H1 (cell line): ENCODE data around the gene ADGRG2. TPM values are rescaled to one million over a fixed set of nuclear protein-coding genes. Genes with fewer than 3 reads are reported as not detected.

Source experiments
- CTCF ChIA-PET: fragments of 300-600 bp; sonication (Branson Sonifier 250); formaldehyde crosslinking; loops from one replicate; lab custom pipeline; 2021; ENCODE audit not compliant: partially characterized antibody; lab: Charles Lee
- POLR2A ChIA-PET: fragments of 300-600 bp; sonication (Branson Sonifier 250); formaldehyde crosslinking; loops from one replicate; lab custom pipeline; 2021; ENCODE audit warnings: inconsistent platforms; ENCODE audit not compliant: partially characterized antibody; lab: Charles Lee
- DNase-seq, 2 experiments: peaks; one replicate each; pipeline versions ENCODE4 v3.0.0 to v3.0.0-alpha.2; 2010 to 2022; ENCODE audit warnings: low spot score in 2 of 2, low read depth in 1 of 2, mixed read lengths in 1 of 2
- FAIRE-seq: peaks from 2 replicates; lab custom pipeline; 2011; peaks lifted over from hg19 to GRCh38; lab: Jason Lieb, UNC
- H2AFZ ChIP-seq: 2 replicates; pipeline ENCODE4 v1.8.1; 2012; ENCODE audit warnings: low read length, inconsistent platforms
- H2AK5ac ChIP-seq: 2 replicates; pipeline ENCODE4 v1.6.1; 2013; ENCODE audit warnings: low read depth, low read length
- H2BK120ac ChIP-seq: replicated peaks from 2 replicates; pipeline ENCODE3; 2013; ENCODE audit warnings: low read depth, low read length, inconsistent platforms
- H2BK12ac ChIP-seq: 2 replicates; pipeline ENCODE4 v1.6.1; 2013; ENCODE audit warnings: low read depth, low read length
- H2BK15ac ChIP-seq: 2 replicates; pipeline ENCODE4 v1.6.1; 2013; ENCODE audit warnings: low read length
- H2BK20ac ChIP-seq: 2 replicates; pipeline ENCODE4 v1.6.1; 2013; ENCODE audit warnings: low read length
- H2BK5ac ChIP-seq: 2 replicates; pipeline ENCODE4 v1.6.1; 2013; ENCODE audit warnings: low read depth, low read length
- H3K14ac ChIP-seq: 2 replicates; pipeline ENCODE4 v1.6.1; 2013; ENCODE audit warnings: inconsistent platforms; ENCODE audit not compliant: insufficient read length
- H3K18ac ChIP-seq: 2 replicates; pipeline ENCODE4 v1.6.1; 2013; ENCODE audit warnings: low read length; ENCODE audit errors: extremely low read depth
- H3K23ac ChIP-seq: 2 replicates; pipeline ENCODE4 v1.6.1; 2013; ENCODE audit warnings: inconsistent platforms; ENCODE audit not compliant: insufficient read length
- H3K23me2 ChIP-seq: 2 replicates; pipeline ENCODE4 v1.6.1; 2013; ENCODE audit warnings: low read depth, low read length
- H3K27ac ChIP-seq: 2 replicates; pipeline ENCODE4 v1.6.1; 2011; ENCODE audit warnings: low read depth, low read length, inconsistent platforms
- H3K27me3 ChIP-seq, 4 experiments: replicated peaks in 1 of 4; 1 replicate in 1 of 4; 2 replicates in 3 of 4; pipeline versions ENCODE4 v1.6.1 to v1.8.1; 2011 to 2013; ENCODE audit warnings: low read length in 3 of 4, mild to moderate bottlenecking in 3 of 4, inconsistent platforms in 2 of 4, mixed read lengths in 2 of 4, moderate library complexity in 1 of 4; ENCODE audit not compliant: control insufficient read depth in 3 of 4, insufficient read depth in 3 of 4; ENCODE audit errors: extremely low read depth in 1 of 4
- H3K36me3 ChIP-seq, 4 experiments: 2 replicates each; pipeline versions ENCODE4 v1.6.1 to v1.8.1; 2011 to 2013; ENCODE audit warnings: mild to moderate bottlenecking in 4 of 4, low read length in 3 of 4, moderate library complexity in 2 of 4, control low read depth in 1 of 4, inconsistent platforms in 1 of 4; ENCODE audit not compliant: insufficient read depth in 4 of 4, control insufficient read depth in 2 of 4
- H3K4ac ChIP-seq: replicated peaks from 2 replicates; pipeline ENCODE3; 2013; ENCODE audit warnings: low read length, low read depth, mixed read lengths, inconsistent platforms; ENCODE audit not compliant: insufficient read length
- H3K4me1 ChIP-seq, 4 experiments: replicated peaks in 1 of 4; 1 replicate in 1 of 4; 2 replicates in 3 of 4; pipeline versions ENCODE4 v1.6.1 to v1.8.1; 2011 to 2013; ENCODE audit warnings: low read length in 3 of 4, inconsistent platforms in 2 of 4, mixed read lengths in 1 of 4; ENCODE audit not compliant: insufficient read depth in 4 of 4, control insufficient read depth in 3 of 4
- H3K4me2 ChIP-seq, 2 experiments: 2 replicates each; pipeline versions ENCODE4 v1.6.1 to v1.8.1; 2011 to 2013; ENCODE audit warnings: low read depth in 2 of 2, low read length in 2 of 2, control low read depth in 1 of 2, inconsistent platforms in 1 of 2, mild to moderate bottlenecking in 1 of 2; ENCODE audit not compliant: insufficient read depth in 1 of 2
- H3K4me3 ChIP-seq, 4 experiments: fragments of 200-600, 300-600 bp in 1 of 4; sonication (generic), shearing (Covaris generic), sonication (Bioruptor Twin) in 1 of 4; 2 replicates each; pipeline versions ENCODE4 v1.5.1 to v1.8.1; 2011 to 2016; ENCODE audit warnings: low read length in 4 of 4, low read depth in 3 of 4, control low read depth in 2 of 4, inconsistent platforms in 2 of 4, mild to moderate bottlenecking in 2 of 4, mixed read lengths in 1 of 4, moderate library complexity in 1 of 4; ENCODE audit not compliant: insufficient read depth in 2 of 4; ENCODE audit errors: extremely low read depth in 1 of 4
- H3K56ac ChIP-seq: replicated peaks from 2 replicates; pipeline ENCODE3; 2013; ENCODE audit warnings: low read depth, mild to moderate bottlenecking, mixed read lengths, low read length, inconsistent platforms; ENCODE audit not compliant: insufficient read length
- H3K79me1 ChIP-seq: 2 replicates; pipeline ENCODE4 v1.6.1; 2013; ENCODE audit warnings: low read depth, low read length, control low read depth
- H3K79me2 ChIP-seq, 2 experiments: 2 replicates each; pipeline versions ENCODE4 v1.6.1 to v1.8.1; 2012 to 2013; ENCODE audit warnings: low read length in 2 of 2, mild to moderate bottlenecking in 2 of 2, inconsistent platforms in 1 of 2; ENCODE audit not compliant: insufficient read depth in 2 of 2, control insufficient read depth in 1 of 2
- H3K9ac ChIP-seq, 4 experiments: replicated peaks in 1 of 4; 1 replicate in 1 of 4; 2 replicates in 3 of 4; pipeline versions ENCODE4 v1.6.1 to v1.8.1; 2011 to 2013; ENCODE audit warnings: low read depth in 3 of 4, low read length in 3 of 4, control low read depth in 2 of 4, mild to moderate bottlenecking in 2 of 4, moderate library complexity in 2 of 4, inconsistent platforms in 1 of 4; ENCODE audit errors: extremely low read depth in 1 of 4
- H3K9me3 ChIP-seq, 2 experiments: 2 replicates each; pipeline versions ENCODE4 v1.6.1 to v1.8.1; 2012 to 2013; ENCODE audit warnings: mild to moderate bottlenecking in 2 of 2, moderate library complexity in 2 of 2, control low read depth in 1 of 2, inconsistent platforms in 1 of 2, low read depth in 1 of 2, low read length in 1 of 2, mixed read lengths in 1 of 2; ENCODE audit not compliant: insufficient read depth in 2 of 2
- H4K20me1 ChIP-seq, 2 experiments: replicated peaks in 1 of 2; 2 replicates each; pipeline versions ENCODE3 to v1.8.1; 2011 to 2013; ENCODE audit warnings: inconsistent platforms in 2 of 2, low read length in 2 of 2, mild to moderate bottlenecking in 1 of 2; ENCODE audit not compliant: insufficient read depth in 2 of 2, control insufficient read depth in 1 of 2
- H4K5ac ChIP-seq: 2 replicates; pipeline ENCODE4 v1.6.1; 2013; ENCODE audit warnings: low read length, low read depth, mixed read lengths, inconsistent platforms; ENCODE audit not compliant: insufficient read length
- H4K8ac ChIP-seq: 2 replicates; pipeline ENCODE4 v1.8.0; 2013; ENCODE audit warnings: mild to moderate bottlenecking, moderate library complexity, low read length, inconsistent platforms; ENCODE audit not compliant: insufficient read depth; ENCODE audit errors: extremely low read depth
- H4K91ac ChIP-seq: replicated peaks from 2 replicates; pipeline ENCODE3; 2013; ENCODE audit warnings: low read length, mixed read lengths, inconsistent platforms; ENCODE audit not compliant: insufficient read length
- ASH2L ChIP-seq: fragments of 200-600, 300-600 bp; sonication (generic); IDR thresholded peaks from one replicate; pipeline ENCODE4 v1.7.1; 2017; ENCODE audit warnings: low read length
- WGBS, 2 experiments: shearing (Covaris generic) in 1 of 2; methylation state at CpG; one replicate each; pipeline versions ENCODE4 v1.1.6 to v1.1.7; 2013 to 2015; ENCODE audit warnings: low lambda C conversion rate in 2 of 2, mixed read lengths in 2 of 2, inconsistent platforms in 1 of 2, low coverage in 1 of 2, missing lambda C conversion rate in 1 of 2; ENCODE audit not compliant: insufficient replicate concordance in 2 of 2, insufficient coverage in 1 of 2, insufficient read length in 1 of 2; ENCODE audit errors: extremely low coverage in 1 of 2, missing lambda C conversion rate in 1 of 2; 5-methylcytosine and 5-hydroxymethylcytosine counted together
- polyA plus RNA-seq, 7 experiments: library from polyadenylated mRNA; depleted of rRNA in 3 of 7; stranded (reverse) in 5 of 7; unstranded in 2 of 7; fragments of >200 nt in 5 of 7; fragments of 200-250 nt in 2 of 7; gene quantifications; 1 replicate in 5 of 7; 2 replicates in 1 of 7; 4 replicates in 1 of 7; pipeline versions ENCODE4 v1.2.1 to v1.2.3, GENCODE V29; 2011 to 2013; ENCODE audit warnings: missing spikeins in 2 of 7, mixed read lengths in 2 of 7
- total RNA-seq: library from RNA; stranded (reverse); fragmentation: NEBNext Ultra II Directional; extraction: Animal tissue kit (Norgen Biotek cat#: 25700); gene quantifications from 2 replicates; pipeline ENCODE4 v1.2.1, GENCODE V29; 2021

Gene ADGRG2
- total and polyA plus RNA-seq, 2 of the 8 experiments (the other 6 are each of a cell fraction or from before 2014, with no cell fraction given) = 8.9 to 13.3 TPM

- H3K23ac ChIP-seq = no peak overlapping the region
- no peaks in the 10 kb centered on the region for H4K20me1 ChIP-seq
- H2BK15ac ChIP-seq = no peak overlapping the region
- no peak overlapping the region for H3K4me2 ChIP-seq
- ChIA-PET CTCF (interaction anchor here (1.1 kb wide), 1 partner anchor 154 kb away, joined by 3 read pairs; no protein-coding TSS in a partner anchor), POLR2A (no interaction called here)
- no peaks in the 10 kb centered on the region for H3K79me2 ChIP-seq
- no peaks in the 10 kb centered on the region for H3K79me1 ChIP-seq
- H2BK5ac ChIP-seq = no peak overlapping the region
- H2BK20ac ChIP-seq = no peak overlapping the region
- H3K4me1 ChIP-seq = no peaks in the 10 kb centered on the region
- H2AFZ ChIP-seq = no peak overlapping the region
- FAIRE-seq (no peak), DNase-seq (no peak)
- no peak overlapping the region for H4K5ac ChIP-seq
- H3K14ac ChIP-seq = no peak overlapping the region
- 91% methylated on average over 3 of the region's 3 CpGs; no CpG with 5 or more reads in 1 of the 2 experiments for WGBS, 2 experiments
- H2AK5ac ChIP-seq = no peak overlapping the region
- no peak overlapping the region for H4K91ac ChIP-seq
- no peak overlapping the region for H3K4me3 ChIP-seq
- H3K27ac ChIP-seq = no peak overlapping the region
- H4K8ac ChIP-seq = no peak overlapping the region
- H3K4ac ChIP-seq = no peak overlapping the region
- no peak overlapping the region for H2BK12ac ChIP-seq
- no peak for TF ChIP-seq ASH2L
- H3K36me3 ChIP-seq = no peaks in the 10 kb centered on the region
- no peak overlapping the region for H3K9ac ChIP-seq
- H3K18ac ChIP-seq = no peak overlapping the region
- H3K56ac ChIP-seq = no peak overlapping the region
- no peaks in the 10 kb centered on the region for H3K27me3 ChIP-seq
- H3K9me3 ChIP-seq = no peaks in the 10 kb centered on the region
- H3K23me2 ChIP-seq = no peaks in the 10 kb centered on the region
- no peak overlapping the region for H2BK120ac ChIP-seq
Measured at GRCh38 chrX:19072372-19072771, 49.9 kb downstream of the ADGRG2 start.
